HG03280 (cell line): ENCODE measurements around the gene RERE.

ENCODE experiments used
- ATAC-seq: cut with Tn5 transposase; IDR thresholded peaks from one replicate; pipeline ENCODE4 v1.9.1; 2021; ENCODE audit warnings: mild to moderate bottlenecking, moderate library complexity; ENCODE audit not compliant: unreplicated experiment

Gene RERE

GRCh38 chr1:8495928-8496401, 321.5 kb downstream of the RERE start:
- peak; percentile 18 for ATAC-seq

- no peak for ATAC-seq
Measured at GRCh38 chr1:8494681-8495080, 322.8 kb downstream of the RERE start.

DNA sequence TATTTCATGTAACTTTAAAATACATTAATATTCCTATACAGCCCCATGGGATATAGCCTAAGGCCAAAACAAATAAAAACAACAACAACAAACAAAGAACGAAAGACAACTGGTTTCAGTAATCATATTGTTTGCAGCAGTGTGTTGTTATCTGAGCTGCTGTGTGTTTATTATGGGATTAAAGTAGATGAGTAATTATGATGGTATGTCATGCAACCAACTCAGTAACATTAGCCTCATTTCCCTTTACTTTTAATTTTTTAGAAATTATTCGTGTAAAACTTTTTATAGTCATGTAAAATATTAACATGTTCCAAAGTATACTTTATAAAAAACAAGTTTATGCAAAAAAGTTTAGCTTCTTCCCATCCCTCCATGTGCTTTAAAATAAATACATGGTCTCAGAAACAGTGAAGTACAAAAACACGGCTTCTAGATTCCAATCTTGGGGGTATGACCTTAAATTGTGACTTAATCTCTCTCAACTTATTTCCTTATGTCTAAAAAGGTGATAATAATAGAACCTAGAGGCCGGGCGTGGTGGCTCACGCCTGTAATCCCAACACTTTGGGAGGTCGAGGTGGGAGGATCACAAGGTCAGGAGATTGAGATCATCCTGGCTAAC, 323.4 kb downstream of the RERE start:
- no peak for ATAC-seq

- no peak for ATAC-seq
Measured at GRCh38 chr1:8487249-8487648, 330.2 kb downstream of the RERE start.

DNA sequence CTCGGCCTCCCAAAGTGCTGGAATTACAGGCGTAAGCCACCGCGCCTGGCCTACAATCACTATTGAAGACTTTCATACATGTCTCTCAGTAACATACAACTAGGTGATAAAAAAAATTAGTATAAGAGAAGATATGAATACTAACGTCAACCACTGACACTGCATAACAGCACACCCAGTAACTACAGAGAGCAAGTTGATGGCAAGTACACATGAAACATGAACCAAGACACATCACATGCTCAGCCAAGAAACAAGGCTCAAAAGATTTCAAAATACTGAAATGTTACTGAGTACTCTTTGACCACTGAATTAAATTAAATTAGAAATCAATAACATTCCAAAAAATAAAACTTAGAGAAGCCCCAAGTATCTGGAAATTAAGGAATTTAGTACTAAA, 331.4 kb downstream of the RERE start:
- ATAC-seq = no peak

DNA sequence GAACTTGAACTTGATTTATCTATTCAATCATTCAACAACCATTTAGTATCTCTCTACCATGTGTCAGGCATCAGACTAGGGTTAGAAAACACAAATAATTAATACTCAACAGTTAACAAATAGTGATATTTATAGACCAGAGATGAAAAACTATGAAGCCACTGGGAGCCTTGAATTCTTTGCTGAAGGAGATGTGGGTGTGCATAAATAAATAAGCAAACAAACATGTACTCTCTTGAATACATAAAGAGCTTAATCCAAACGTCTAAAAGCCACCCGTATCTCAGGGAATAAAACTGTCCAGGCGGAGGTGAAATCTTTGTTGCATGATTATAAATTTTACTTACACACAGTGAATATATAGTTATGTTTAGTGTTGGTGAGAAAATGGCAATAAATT, 333.9 kb downstream of the RERE start:
- no peak for ATAC-seq

DNA sequence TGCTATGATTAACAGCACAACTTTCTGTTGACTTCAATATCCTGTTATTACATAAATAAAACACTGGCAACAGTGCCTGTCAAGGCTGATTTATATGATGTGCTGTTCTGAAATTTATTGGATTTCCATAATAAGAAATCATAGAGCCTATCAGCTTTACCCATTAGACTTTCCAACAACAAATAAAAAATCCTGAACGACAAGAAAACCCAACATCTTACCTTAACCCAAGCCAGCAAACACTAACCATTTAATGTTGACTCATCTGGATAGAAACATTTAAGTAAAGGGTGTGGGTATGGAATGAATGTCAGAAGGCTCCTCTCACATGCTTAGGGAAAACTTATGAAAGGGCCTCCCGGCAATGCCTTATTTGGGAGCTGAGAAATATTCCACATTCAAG, 334.5 kb downstream of the RERE start:
- ATAC-seq = no peak

GRCh38 chr1:8481650-8482380, 335.6 kb downstream of the RERE start:
- ATAC-seq = no peak

- no peak for ATAC-seq
Measured at GRCh38 chr1:8478566-8478965, 338.9 kb downstream of the RERE start.

GRCh38 chr1:8477983-8478362, 339.5 kb downstream of the RERE start:
- ATAC-seq = no peak

DNA sequence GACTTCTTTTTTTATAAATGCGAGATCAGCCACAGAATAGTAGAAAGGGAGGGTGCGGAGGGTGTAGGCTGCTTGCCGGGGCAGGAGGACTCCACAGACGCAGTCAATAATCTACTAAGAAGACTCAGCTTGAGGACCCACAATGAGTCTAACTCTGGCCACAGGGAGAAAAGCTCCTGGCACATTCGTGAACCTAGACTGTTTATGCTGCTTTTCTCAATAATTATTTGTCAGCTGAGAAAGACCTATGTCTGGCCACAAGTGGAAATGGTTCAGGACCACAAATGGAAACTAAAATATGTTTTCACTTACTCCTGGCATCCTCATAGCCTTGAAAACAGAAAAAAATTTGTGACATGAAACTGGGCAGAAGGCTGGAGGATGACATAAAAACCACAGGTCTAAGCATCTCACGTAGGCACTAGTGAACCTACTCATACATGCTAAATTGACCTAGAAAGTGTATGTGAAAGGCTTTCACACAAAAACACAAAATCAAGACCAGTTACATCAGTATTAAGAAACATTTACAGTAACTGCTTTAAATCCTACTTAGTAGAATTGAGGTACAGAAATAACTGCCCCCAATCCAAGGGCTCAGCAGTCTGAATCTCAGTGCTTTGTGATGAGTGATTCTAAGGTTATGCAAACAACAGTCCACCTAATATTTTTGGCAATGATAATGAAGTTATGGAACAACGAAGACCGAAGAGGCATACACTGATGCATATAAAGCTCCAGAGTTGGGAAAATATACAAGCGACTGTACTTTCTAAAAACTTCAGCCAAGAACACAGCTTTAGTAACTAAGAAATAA, 340.1 kb downstream of the RERE start:
- peak; percentile 67 for ATAC-seq

- no peak for ATAC-seq
Measured at GRCh38 chr1:8476006-8476405, 341.4 kb downstream of the RERE start.

GRCh38 chr1:8474369-8474768, 343.1 kb downstream of the RERE start:
- no peak for ATAC-seq

GRCh38 chr1:8473891-8474300, 343.5 kb downstream of the RERE start:
- no peak for ATAC-seq

- ATAC-seq = no peak
Measured at GRCh38 chr1:8473121-8473875, 344.1 kb downstream of the RERE start.

DNA sequence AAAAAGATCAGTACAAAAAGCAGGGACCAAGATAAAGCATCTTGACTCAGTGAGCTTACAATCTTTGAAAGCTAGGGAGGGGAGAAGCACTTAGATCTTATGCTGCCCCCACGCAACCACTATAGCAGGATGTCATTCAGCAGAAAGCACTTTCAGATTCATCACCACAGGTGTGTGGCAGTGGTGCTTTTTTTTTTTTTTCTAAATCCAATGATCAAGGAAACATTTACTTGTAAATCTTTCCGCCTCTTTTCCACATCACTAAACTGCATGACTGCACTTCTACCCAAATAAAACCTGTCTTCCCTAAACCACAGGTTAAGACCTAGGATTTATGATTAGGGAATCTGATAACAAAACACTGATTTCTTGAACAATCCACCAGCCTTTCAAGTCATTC, 344.8 kb downstream of the RERE start:
- no peak for ATAC-seq

DNA sequence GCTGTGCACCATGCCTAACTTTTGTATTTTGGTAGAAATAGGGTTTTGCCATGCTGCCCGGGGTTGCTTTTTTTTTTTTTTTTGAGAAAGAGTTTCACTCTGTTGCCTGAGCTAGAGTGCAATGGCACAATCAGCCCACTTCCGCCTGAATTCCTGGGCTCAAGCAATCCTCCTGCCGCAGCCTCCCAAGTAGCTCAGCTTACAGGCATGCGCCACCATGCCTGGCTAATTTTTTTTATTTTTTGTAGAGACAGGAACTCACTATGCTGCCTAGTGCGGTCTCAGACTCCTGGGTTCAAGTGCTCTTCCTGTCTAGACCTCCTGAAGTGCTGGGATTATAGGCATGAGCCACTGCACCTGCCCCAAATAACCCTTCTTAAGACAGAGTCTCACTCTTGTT, 346.0 kb downstream of the RERE start:
- no peak for ATAC-seq

DNA sequence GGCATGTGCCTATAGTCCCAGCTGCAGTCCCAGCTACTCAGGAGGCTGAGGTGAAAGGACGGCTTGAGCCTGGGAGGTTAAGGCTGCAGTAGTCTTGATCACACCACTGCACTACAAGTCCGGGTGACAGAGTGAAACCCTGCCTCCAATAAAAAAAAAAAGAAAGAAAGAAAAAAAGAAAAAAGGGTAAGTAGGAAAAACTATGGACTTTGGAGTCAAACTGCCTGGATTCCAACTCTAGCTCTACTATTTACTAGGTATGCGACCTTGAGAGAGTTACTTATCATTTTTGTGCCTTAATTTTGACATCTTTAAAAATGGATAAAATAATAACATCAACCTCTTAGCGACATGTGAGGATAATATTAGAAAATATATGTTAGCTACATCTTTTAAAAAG, 348.7 kb downstream of the RERE start:
- ATAC-seq = no peak

DNA sequence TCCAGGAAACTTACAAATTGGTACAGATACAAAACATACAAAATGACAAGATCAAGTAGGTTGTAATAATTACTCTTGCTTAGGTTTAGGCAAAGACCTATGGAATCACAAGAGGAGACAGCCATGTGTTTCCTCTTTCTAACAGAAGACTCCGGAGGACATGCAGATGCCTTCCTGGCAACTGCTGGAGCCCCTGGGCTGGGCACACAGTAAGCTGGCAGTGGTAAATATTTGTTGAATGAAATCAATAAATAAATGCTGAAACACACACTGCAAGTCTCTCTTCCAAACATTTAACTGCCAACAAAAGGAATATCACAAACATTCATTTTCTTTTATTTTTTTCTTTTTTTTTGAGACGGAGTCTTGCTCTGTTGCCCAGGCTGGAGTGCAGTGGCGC, 350.1 kb downstream of the RERE start:
- ATAC-seq = no peak

GRCh38 chr1:8465692-8466091, 351.7 kb downstream of the RERE start:
- ATAC-seq = no peak

DNA sequence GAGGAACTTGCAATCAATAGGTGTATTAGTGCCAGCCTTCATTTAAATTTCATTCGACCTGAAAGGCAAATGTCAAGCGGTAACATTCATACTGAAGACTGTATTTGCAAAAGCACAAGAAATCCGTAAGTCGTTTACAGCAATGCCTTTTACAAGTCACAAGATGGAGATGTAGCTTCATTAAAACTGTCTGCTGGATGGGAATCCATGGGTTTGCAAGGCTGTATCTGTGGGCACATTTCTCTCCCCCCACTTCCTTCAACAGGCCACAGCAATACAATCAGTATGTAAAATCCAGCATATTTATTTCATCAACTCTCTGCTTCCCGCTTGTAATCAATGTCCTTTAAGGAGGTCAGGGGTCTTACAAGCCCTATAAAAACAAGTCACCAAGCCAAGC, 352.4 kb downstream of the RERE start:
- no peak for ATAC-seq
